Natural killer cell (primary cell): Measurements from ENCODE around the gene CLCN5. TPM values are rescaled to one million over a fixed set of nuclear protein-coding genes. Genes with fewer than 3 reads are reported as not detected.

Experiments
- ATAC-seq, 3 donors: fragments of 150-1000 bp in 2 of 3; fragments of 200-7000 bp in 1 of 3; cut with Tn5 transposase; 1 replicate in 1 of 3; 2 replicates in 2 of 3; pipeline ENCODE4 v1.10.0; 2021; ENCODE audit warnings: mild to moderate bottlenecking in 2 of 3, moderate library complexity in 2 of 3
- DNase-seq, 2 donors: peaks; one replicate each; pipeline versions ENCODE4 v3.0.0 to v3.0.0-alpha.2; 2013 to 2021; ENCODE audit warnings: mixed read lengths in 1 of 2
- H3K27ac ChIP-seq: one replicate; pipeline ENCODE4 v1.5.1; 2013; ENCODE audit warnings: mild to moderate bottlenecking, low read length
- H3K27me3 ChIP-seq: one replicate; pipeline ENCODE4 v1.6.1; 2013; ENCODE audit warnings: low read length; ENCODE audit not compliant: control insufficient read depth, insufficient read depth
- H3K36me3 ChIP-seq: one replicate; pipeline ENCODE4 v1.6.1; 2013; ENCODE audit warnings: low read length; ENCODE audit not compliant: control insufficient read depth, insufficient read depth
- H3K4me1 ChIP-seq: one replicate; pipeline ENCODE4 v1.6.1; 2013; ENCODE audit warnings: low read length; ENCODE audit not compliant: control insufficient read depth, insufficient read depth
- H3K4me3 ChIP-seq: one replicate; pipeline ENCODE4 v1.5.1; 2013; ENCODE audit warnings: low read length
- H3K9me3 ChIP-seq: one replicate; pipeline ENCODE4 v1.6.1; 2013; ENCODE audit warnings: low read length; ENCODE audit not compliant: control insufficient read depth, insufficient read depth
- H3K27ac Mint-ChIP-seq, 2 donors: one replicate each; pipeline ENCODE4 v1.8.0; 2022; ENCODE audit warnings: mild to moderate bottlenecking in 2 of 2, mixed read lengths in 2 of 2, moderate library complexity in 1 of 2
- H3K27me3 Mint-ChIP-seq, 2 donors: one replicate each; pipeline ENCODE4 v1.8.0; 2022; ENCODE audit warnings: low read depth in 2 of 2, mixed read lengths in 2 of 2
- H3K36me3 Mint-ChIP-seq: one replicate; pipeline ENCODE4 v1.8.0; 2022; ENCODE audit warnings: mixed read lengths
- H3K4me1 Mint-ChIP-seq, 2 donors: one replicate each; pipeline ENCODE4 v1.8.0; 2022; ENCODE audit warnings: mixed read lengths in 2 of 2
- H3K4me3 Mint-ChIP-seq: one replicate; pipeline ENCODE4 v1.8.0; 2022; ENCODE audit warnings: mild to moderate bottlenecking, moderate library complexity, mixed read lengths
- H3K9me3 Mint-ChIP-seq, 2 donors: one replicate each; pipeline ENCODE4 v1.8.0; 2022; ENCODE audit warnings: mixed read lengths in 2 of 2
- CTCF ChIP-seq: fragments of 200-600 bp; IDR thresholded peaks from one replicate; pipeline ENCODE4 v1.8.0; 2022; ENCODE audit warnings: antibody characterized with exemption
- WGBS: methylation state at CpG from one replicate; pipeline ENCODE4 v1.1.7; 2013; ENCODE audit warnings: missing lambda C conversion rate; ENCODE audit not compliant: insufficient coverage; 5-methylcytosine and 5-hydroxymethylcytosine counted together
- intact Hi-C: fragments of 100-400 bp; cut with micrococcal nuclease; formaldehyde crosslinking; loops from one replicate; pipeline ENCODE4 v1.14.2; 2022
- total RNA-seq, 4 donors: library from RNA; stranded (reverse); fragments of 120-200 nt in 1 of 4; gene quantifications; one replicate each; pipeline versions ENCODE4 v1.2.3 to v1.2.4, GENCODE V29; 2013 to 2022

Gene CLCN5
- total RNA-seq, 3 donors from 2014 or later (not counting 1 experiment from before 2014, with no cell fraction given), result 2.5 to 4.5 (median 4.0) TPM

- Mint-ChIP-seq H3K27ac (no peak overlapping the region), H3K4me3 (no peak overlapping the region), H3K27me3 (peaks cover 0 to 24% of the 10 kb centered on the region in 2 donors), H3K4me1 (peaks cover 0 to 8% of the 10 kb centered on the region in 2 donors), H3K9me3 (no peaks in the 10 kb centered on the region), H3K36me3 (no peaks in the 10 kb centered on the region)
- H3K4me3 ChIP-seq, result no peak overlapping the region
- ATAC-seq, result no peak
- intact Hi-C loops, result no loop called here
- WGBS, result no CpG with 5 or more reads among the region's 3 CpGs
- H3K36me3 ChIP-seq, result no peaks in the 10 kb centered on the region
- no peak for DNase-seq
- no peaks in the 10 kb centered on the region for H3K27me3 ChIP-seq
- H3K9me3 ChIP-seq, result no peaks in the 10 kb centered on the region
- H3K27ac ChIP-seq, result no peak overlapping the region
- H3K4me1 ChIP-seq, result no peaks in the 10 kb centered on the region
- no peak for TF ChIP-seq CTCF
These were observed 76.7 kb downstream of the CLCN5 start for GRCh38 chrX:49999087-49999486.

- intact Hi-C loops, result no loop called here
These were observed 78.6 kb downstream of the CLCN5 start for GRCh38 chrX:50000937-50001542.

GRCh38 chrX:50002067-50002714 is 79.8 kb downstream of the CLCN5 start:
- Mint-ChIP-seq H3K4me1 (peaks cover 0 to 8% of the 10 kb centered on the region in 2 donors), H3K4me3 (no peak overlapping the region), H3K36me3 (no peaks in the 10 kb centered on the region), H3K9me3 (no peaks in the 10 kb centered on the region), H3K27me3 (peaks cover 0 to 24% of the 10 kb centered on the region in 2 donors), H3K27ac (no peak overlapping the region)
- Histone ChIP-seq H3K4me3 (no peak overlapping the region), H3K36me3 (no peaks in the 10 kb centered on the region), H3K9me3 (no peaks in the 10 kb centered on the region), H3K27ac (no peak overlapping the region), H3K27me3 (no peaks in the 10 kb centered on the region), H3K4me1 (no peaks in the 10 kb centered on the region)
- no peak for TF ChIP-seq CTCF
- ATAC-seq (no peak), DNase-seq (no peak)
- intact Hi-C loops, result no loop called here
- 88% methylated on average over 1 of the region's 2 CpGs for WGBS

More at GRCh38 chrX:50000937-50001542, 78.6 kb downstream of the CLCN5 start:
- H3K4me1 Mint-ChIP-seq, result peaks cover 0 to 8% of the 10 kb centered on the region in 2 donors
- H3K4me3 Mint-ChIP-seq, result no peak overlapping the region
- no peaks in the 10 kb centered on the region for H3K9me3 Mint-ChIP-seq
- Histone ChIP-seq H3K4me3 (no peak overlapping the region), H3K36me3 (no peaks in the 10 kb centered on the region), H3K9me3 (no peaks in the 10 kb centered on the region), H3K4me1 (no peaks in the 10 kb centered on the region), H3K27me3 (no peaks in the 10 kb centered on the region), H3K27ac (no peak overlapping the region)
- no peak overlapping the region for H3K27ac Mint-ChIP-seq
- no peak for TF ChIP-seq CTCF
- H3K36me3 Mint-ChIP-seq, result no peaks in the 10 kb centered on the region
- DNase-seq (no peak), ATAC-seq (no peak)
- peaks cover 0 to 24% of the 10 kb centered on the region in 2 donors for H3K27me3 Mint-ChIP-seq
